HFF-Myc (cell line): ENCODE measurements around the gene VTI1B.

ENCODE experiments used
- DNase-seq: peaks from one replicate; pipeline ENCODE4 v3.0.0-alpha.2; 2011; ENCODE audit warnings: low read depth; ENCODE audit errors: extremely low read depth
- H3K4me3 ChIP-seq: replicated peaks from 2 replicates; pipeline ENCODE4 v1.5.1; 2011; ENCODE audit warnings: low read depth, mild to moderate bottlenecking, control low read depth, low read length
- CTCF ChIP-seq: IDR thresholded peaks from 2 replicates; pipeline ENCODE4 v1.5.1; 2012; ENCODE audit warnings: mild to moderate bottlenecking, low read depth, low read length, control low read depth; ENCODE audit errors: missing control alignments

VTI1B gene

DNA sequence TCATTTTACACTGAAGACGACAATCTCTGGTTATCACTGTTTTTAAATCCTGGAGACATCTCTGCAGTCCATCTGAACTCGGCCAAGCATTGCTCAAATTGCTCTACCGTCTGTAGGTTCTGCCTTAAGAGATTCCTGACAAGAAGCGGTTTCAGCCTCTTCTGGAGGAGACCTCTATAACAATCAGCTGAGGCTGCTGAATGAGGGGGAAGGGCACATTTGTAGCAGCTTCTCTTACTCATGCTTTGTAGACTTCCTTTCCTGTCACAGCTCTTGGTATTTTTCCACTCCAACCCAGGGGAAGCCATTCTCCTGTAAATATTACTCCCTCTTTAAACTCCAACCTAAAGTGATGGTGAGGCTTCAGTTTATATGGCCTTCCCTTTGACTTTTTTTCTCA, 51.8 kb downstream of the VTI1B start:
- DNase-seq: peak; percentile 77
- no peak for TF ChIP-seq CTCF
- H3K4me3 ChIP-seq: no peak overlapping the region

DNA sequence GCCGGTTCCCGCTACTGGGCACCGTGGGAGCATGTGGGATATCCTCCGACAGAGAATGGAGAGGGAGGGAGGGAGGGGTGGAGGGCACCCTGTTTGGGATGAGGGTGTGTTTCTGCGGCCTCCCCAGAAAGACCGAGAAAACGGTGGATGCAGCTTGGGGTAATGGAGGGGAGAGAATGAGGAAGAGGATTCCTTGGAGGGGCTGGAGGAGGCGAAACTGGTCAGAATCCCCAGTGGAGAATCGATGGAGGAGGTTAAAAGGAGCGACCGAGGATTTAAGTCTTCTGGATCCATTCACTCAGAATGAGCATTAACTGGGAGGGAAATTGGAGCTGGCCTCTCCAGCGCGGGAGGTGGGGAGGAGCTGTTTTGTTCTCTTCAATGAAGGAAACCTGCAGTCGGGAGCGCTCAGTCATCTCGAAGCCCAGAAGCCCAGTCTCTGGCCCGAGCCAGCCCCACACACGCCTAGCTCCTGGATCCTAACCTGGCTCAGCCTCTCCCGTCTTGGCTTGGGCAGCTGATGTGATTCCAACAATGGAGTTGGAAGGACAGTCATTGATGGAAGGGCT, 54.1 kb downstream of the VTI1B start:
- DNase-seq: no peak
- TF ChIP-seq CTCF: no peak
- peak overlapping the region; percentile 69 for H3K4me3 ChIP-seq

- peak; percentile 70 for DNase-seq
- no peak for TF ChIP-seq CTCF
- peak within 1 kb of the TSS; percentile 69 for H3K4me3 ChIP-seq
Measured at GRCh38 chr14:67619446-67620216, 54.8 kb downstream of the VTI1B start, which contains the start of gene ARG2. ARG2 (plus strand) TSS chr14:67619920; CDS start chr14:67619978, 58 bp downstream.

- peak; percentile 79 for DNase-seq
- H3K4me3 ChIP-seq: no peak overlapping the region
- peak; percentile 59 for TF ChIP-seq CTCF
Measured at GRCh38 chr14:67618617-67619063, 55.8 kb downstream of the VTI1B start.

DNA sequence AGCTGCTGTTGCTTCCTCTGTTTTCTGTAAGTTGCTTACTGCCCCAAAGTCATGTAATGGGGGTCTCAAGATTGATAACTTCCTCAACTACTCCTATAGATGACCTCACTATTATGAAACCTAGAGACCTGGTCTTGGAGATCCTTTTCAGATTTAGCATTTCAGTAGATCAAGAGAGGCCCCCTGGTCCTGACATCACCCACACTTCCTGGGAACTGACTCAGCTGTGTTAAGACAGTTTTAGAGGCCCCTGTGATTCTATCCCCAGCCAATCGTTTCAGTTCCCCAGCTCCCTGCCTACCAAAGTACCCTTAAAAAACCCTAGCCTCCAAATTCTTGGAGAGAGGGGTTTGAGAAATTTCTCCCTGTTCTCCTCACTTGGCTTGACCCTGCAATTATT, 63.9 kb downstream of the VTI1B start:
- no peak overlapping the region for H3K4me3 ChIP-seq
- DNase-seq: no peak
- no peak for TF ChIP-seq CTCF

- DNase-seq: no peak
- TF ChIP-seq CTCF: no peak
- no peak overlapping the region for H3K4me3 ChIP-seq
Measured at GRCh38 chr14:67609642-67610310, 64.7 kb downstream of the VTI1B start.
